SU-DHL-6 (cell line): ENCODE measurements around the gene TNFRSF9.

Experiments used
- H2AFZ ChIP-seq: fragments of 200-600 bp; sonication (generic); 2 replicates; pipeline ENCODE4 v1.6.1; 2014; ENCODE audit warnings: low read depth, mild to moderate bottlenecking, moderate library complexity, mixed read lengths, antibody characterized with exemption, low read length; ENCODE audit not compliant: severe bottlenecking
- H3F3A ChIP-seq: fragments of 200-600 bp; shearing (Covaris generic); 2 replicates; pipeline ENCODE4 v1.6.0; 2016; ENCODE audit warnings: antibody characterized with exemption, mild to moderate bottlenecking; ENCODE audit not compliant: insufficient read depth
- H3K27ac ChIP-seq: fragments of 200-600 bp; sonication (generic); 2 replicates; pipeline ENCODE4 v1.5.1; 2016; ENCODE audit warnings: low read depth, mild to moderate bottlenecking, low read length, moderate library complexity, mixed read lengths
- H3K27me3 ChIP-seq: fragments of 200-600 bp; sonication (generic), shearing (Covaris generic); 2 replicates; pipeline ENCODE4 v1.6.0; 2014; ENCODE audit warnings: mild to moderate bottlenecking, low read length
- H3K36me3 ChIP-seq: fragments of 200-600 bp; sonication (generic); 2 replicates; pipeline ENCODE4 v1.6.1; 2014; ENCODE audit warnings: mild to moderate bottlenecking, low read length, mixed read lengths
- H3K4me2 ChIP-seq: fragments of 300-600, 200-600 bp; shearing (Covaris generic), sonication (generic); 2 replicates; pipeline ENCODE4 v1.6.0; 2014; ENCODE audit warnings: low read length, low read depth, mild to moderate bottlenecking; ENCODE audit not compliant: poor library complexity, severe bottlenecking
- H3K4me3 ChIP-seq: fragments of 200-600 bp; sonication (generic); 2 replicates; pipeline ENCODE4 v1.5.1; 2014; ENCODE audit warnings: antibody characterized with exemption, low read length, mild to moderate bottlenecking, mixed read lengths; ENCODE audit not compliant: insufficient read depth, poor library complexity, severe bottlenecking
- H3K79me2 ChIP-seq: fragments of 200-600 bp; sonication (generic); 2 replicates; pipeline ENCODE4 v1.6.1; 2014; ENCODE audit warnings: mild to moderate bottlenecking, low read length, moderate library complexity; ENCODE audit not compliant: insufficient read depth
- H3K9ac ChIP-seq: fragments of 200-600 bp; sonication (generic); 2 replicates; pipeline ENCODE4 v1.7.0; 2014; ENCODE audit warnings: mild to moderate bottlenecking, low read length
- H3K9me2 ChIP-seq: fragments of 200-600 bp; sonication (generic); replicated peaks from 2 replicates; pipeline ENCODE4 v1.6.1; 2014; ENCODE audit warnings: low read length; ENCODE audit not compliant: insufficient read depth
- H3K9me3 ChIP-seq: fragments of 200-600 bp; sonication (generic); 2 replicates; pipeline ENCODE4 v1.6.1; 2014; ENCODE audit warnings: low read length, mixed read lengths; ENCODE audit not compliant: insufficient read depth
- H4K20me1 ChIP-seq: fragments of 200-600 bp; sonication (generic); 2 replicates; pipeline ENCODE4 v1.6.1; 2014; ENCODE audit warnings: low read depth, mild to moderate bottlenecking, antibody characterized with exemption, low read length, moderate library complexity, mixed read lengths
- CTCF ChIP-seq: fragments of 200-600 bp; sonication (generic); IDR thresholded peaks from one replicate; pipeline ENCODE4 v1.5.1; 2017; ENCODE audit warnings: antibody characterized with exemption, mild to moderate bottlenecking, low read length, moderate library complexity; ENCODE audit not compliant: insufficient read depth, poor library complexity, severe bottlenecking
- EZH2phosphoT487 ChIP-seq: fragments of 200-600 bp; sonication (generic), shearing (Covaris generic); conservative IDR thresholded peaks from 2 replicates; pipeline ENCODE4 v1.6.1; 2018; ENCODE audit warnings: mild to moderate bottlenecking, antibody characterized with exemption, low read length, moderate library complexity, mixed read lengths

Gene TNFRSF9

GRCh38 chr1:7973086-7973485, 32.4 kb upstream of the TNFRSF9 start:
- peaks cover 20% of the 10 kb centered on the region for H3K36me3 ChIP-seq
- no peak overlapping the region for H2AFZ ChIP-seq
- no peak overlapping the region for H3K9ac ChIP-seq
- H3K9me2 ChIP-seq = no peaks in the 10 kb centered on the region
- H4K20me1 ChIP-seq = 0 out of 2 replicates have a peak, but pooled peaks cover 5% of the 10 kb centered on the region
- peaks cover 15% of the 10 kb centered on the region; the same call in 1 of the 2 replicates for H3K79me2 ChIP-seq
- 0 out of 2 replicates have a peak, but pooled peaks cover 3% of the 10 kb centered on the region for H3F3A ChIP-seq
- no peak overlapping the region for H3K4me2 ChIP-seq
- H3K27me3 ChIP-seq = no peaks in the 10 kb centered on the region
- H3K9me3 ChIP-seq = no peaks in the 10 kb centered on the region
- no peak overlapping the region for H3K4me3 ChIP-seq
- TF ChIP-seq CTCF (no peak), EZH2phosphoT487 (no peak)
- H3K27ac ChIP-seq = no peak overlapping the region

DNA sequence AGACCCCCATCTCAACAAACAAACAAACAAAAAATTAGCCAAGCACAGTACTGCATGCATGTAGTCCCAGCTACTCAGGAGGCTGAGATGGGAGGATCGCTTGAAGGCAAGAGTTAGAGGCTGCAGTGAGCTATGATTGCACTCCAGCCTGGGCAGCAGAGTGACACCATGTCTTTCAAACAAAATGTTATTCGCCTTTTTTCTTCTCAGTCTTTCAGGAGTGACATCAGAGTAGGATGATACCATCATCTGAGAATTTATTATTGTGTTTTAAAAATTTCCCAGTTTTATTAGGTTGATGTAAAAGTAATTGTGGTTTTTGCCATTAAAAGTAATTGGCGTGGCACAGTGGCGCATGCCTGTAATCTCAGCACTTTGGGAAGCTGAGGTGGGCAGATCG, 31.6 kb upstream of the TNFRSF9 start:
- Histone ChIP-seq H3K4me3 (no peak overlapping the region), H3K9ac (no peak overlapping the region), H3K79me2 (peaks cover 22% of the 10 kb centered on the region), H3K27ac (no peak overlapping the region), H3K9me3 (no peaks in the 10 kb centered on the region), H3K4me2 (no peak overlapping the region), H3F3A (0 out of 2 replicates have a peak, but pooled peaks cover 3% of the 10 kb centered on the region), H4K20me1 (0 out of 2 replicates have a peak, but pooled peaks cover 5% of the 10 kb centered on the region), H3K27me3 (no peaks in the 10 kb centered on the region), H2AFZ (no peak overlapping the region), H3K36me3 (peaks cover 18% of the 10 kb centered on the region), H3K9me2 (no peaks in the 10 kb centered on the region)
- no peak for TF ChIP-seq CTCF
- TF ChIP-seq EZH2phosphoT487 = no peak

- TF ChIP-seq EZH2phosphoT487 (no peak), CTCF (no peak)
- no peaks in the 10 kb centered on the region for H3K27me3 ChIP-seq
- peaks cover 22% of the 10 kb centered on the region for H3K36me3 ChIP-seq
- H3K9ac ChIP-seq = no peak overlapping the region
- H3K27ac ChIP-seq = no peak overlapping the region
- H3K4me2 ChIP-seq = no peak overlapping the region
- no peak overlapping the region for H3K4me3 ChIP-seq
- H3K9me3 ChIP-seq = no peaks in the 10 kb centered on the region
- H3K9me2 ChIP-seq = no peaks in the 10 kb centered on the region
- H3K79me2 ChIP-seq = peaks cover 31% of the 10 kb centered on the region
- H4K20me1 ChIP-seq = 0 out of 2 replicates have a peak, but pooled peaks cover 5% of the 10 kb centered on the region
- no peak overlapping the region for H2AFZ ChIP-seq
- 0 out of 2 replicates have a peak, but pooled peaks cover 3% of the 10 kb centered on the region for H3F3A ChIP-seq
Observed at GRCh38 chr1:7971024-7971423, 30.4 kb upstream of the TNFRSF9 start.
